Caco-2 (cell line): ENCODE results near the gene MYPOP. TPM values are rescaled to one million over a fixed set of nuclear protein-coding genes. Genes with fewer than 3 reads are reported as not detected.

Source experiments
- BruUV-seq: library from RNA; stranded (reverse); fragments of 400-500 nt; replicated peaks from 2 replicates; lab custom pipeline; 2021; lab: Mats Ljungman, UMichigan
- CTCF ChIA-PET: fragments of 300-600 bp; sonication (Branson Sonifier 250); formaldehyde crosslinking; loops from one replicate; lab custom pipeline; 2022; ENCODE audit warnings: antibody characterized with exemption; lab: Charles Lee
- POLR2A ChIA-PET: fragments of 300-600 bp; sonication (Branson Sonifier 250); formaldehyde crosslinking; loops from one replicate; lab custom pipeline; 2022; ENCODE audit warnings: antibody characterized with exemption; lab: Charles Lee
- DNase-seq, 2 experiments: peaks; one replicate each; pipeline versions ENCODE4 v3.0.0 to v3.0.0-alpha.2; 2020 to 2022
- H3K27me3 ChIP-seq: replicated peaks from 2 replicates; pipeline ENCODE4 v1.6.0; 2011; ENCODE audit warnings: low read length; ENCODE audit not compliant: control insufficient read depth, insufficient read depth
- H3K36me3 ChIP-seq: 2 replicates; pipeline ENCODE4 v1.5.1; 2011; ENCODE audit warnings: low read length; ENCODE audit not compliant: control insufficient read depth, insufficient read depth
- H3K4me1 ChIP-seq: fragments of 250-450 bp; sonication (Bioruptor Pico); 2 replicates; pipeline ENCODE4 v1.5.1; 2020; ENCODE audit warnings: mild to moderate bottlenecking
- H3K4me3 ChIP-seq: 2 replicates; pipeline ENCODE4 v1.5.1; 2011; ENCODE audit warnings: low read depth, mild to moderate bottlenecking, control low read depth, low read length
- H3K9me3 ChIP-seq: fragments of 250-450 bp; sonication (Bioruptor Pico); 2 replicates; pipeline ENCODE4 v1.5.1; 2020; ENCODE audit warnings: mild to moderate bottlenecking, moderate library complexity
- H3K27ac Mint-ChIP-seq: one replicate; pipeline ENCODE4 v1.8.0; 2022; ENCODE audit warnings: mixed read lengths; ENCODE audit not compliant: unreplicated experiment
- H3K27me3 Mint-ChIP-seq: one replicate; pipeline ENCODE4 v1.8.0; 2022; ENCODE audit warnings: mixed read lengths; ENCODE audit not compliant: insufficient read depth, unreplicated experiment
- H3K36me3 Mint-ChIP-seq: one replicate; pipeline ENCODE4 v1.8.0; 2022; ENCODE audit warnings: mild to moderate bottlenecking, mixed read lengths; ENCODE audit not compliant: insufficient read depth, unreplicated experiment
- H3K4me1 Mint-ChIP-seq: one replicate; pipeline ENCODE4 v1.8.0; 2022; ENCODE audit warnings: low read depth, mixed read lengths; ENCODE audit not compliant: unreplicated experiment
- H3K4me3 Mint-ChIP-seq: one replicate; pipeline ENCODE4 v1.8.0; 2022; ENCODE audit warnings: mild to moderate bottlenecking, moderate library complexity, mixed read lengths; ENCODE audit not compliant: unreplicated experiment
- H3K9me3 Mint-ChIP-seq: one replicate; pipeline ENCODE4 v1.8.0; 2022; ENCODE audit warnings: mixed read lengths; ENCODE audit not compliant: unreplicated experiment
- CTCF ChIP-seq, 2 experiments: fragments of 200-600 bp in 1 of 2; IDR thresholded peaks; 1 replicate in 1 of 2; 2 replicates in 1 of 2; pipeline versions ENCODE4 v1.5.1 to v1.8.0; 2011 to 2022; ENCODE audit warnings: antibody characterized with exemption in 1 of 2, control low read depth in 1 of 2, inconsistent platforms in 1 of 2, low read depth in 1 of 2, low read length in 1 of 2, mild to moderate bottlenecking in 1 of 2, moderate library complexity in 1 of 2; ENCODE audit not compliant: insufficient read depth in 1 of 2, severe bottlenecking in 1 of 2, unreplicated experiment in 1 of 2
- intact Hi-C: fragments of 100-400 bp; cut with micrococcal nuclease; formaldehyde crosslinking; loops from one replicate; pipeline ENCODE4 v1.10.0; 2022; ENCODE audit not compliant: unreplicated experiment
- total RNA-seq: library from RNA; stranded (reverse); gene quantifications from 2 replicates; pipeline ENCODE4 v1.2.3, GENCODE V29; 2022

The MYPOP gene
- total RNA-seq, 1 experiment from 2014 or later = 15.8 TPM

GRCh38 chr19:45863840-45864628 is 38.4 kb downstream of the MYPOP start, which contains the start of gene FOXA3:
Gene FOXA3 (plus strand): TSS chr19:45864326. CDS start chr19:45864457, 131 bp downstream.
- no peaks in the 10 kb centered on the region for H3K27me3 Mint-ChIP-seq
- no TSS peak for BruUV-seq
- peak; percentile 72 to 87 for DNase-seq
- H3K27ac Mint-ChIP-seq = peak within 1 kb of the TSS; percentile 95
- no peaks in the 10 kb centered on the region for H3K4me1 ChIP-seq
- no peaks in the 10 kb centered on the region for H3K9me3 ChIP-seq
- H3K36me3 Mint-ChIP-seq = peaks cover 55% of the 10 kb centered on the region
- intact Hi-C loops = loop anchor here (1.0 to 2.0 kb wide), 4 partner anchors 18 to 133 kb away; partner anchors contain the start of genes CCDC61 and FBXO46
- ChIA-PET CTCF (interaction anchor here (0.6 to 3.6 kb wide), 25 partner anchors 8 to 793 kb away, joined by 3 to 86 read pairs (median 5); partner anchors contain the start of genes CCDC61, DMWD, IRF2BP1 and MYPOP), POLR2A (interaction anchor here (0.5 to 2.9 kb wide), 17 partner anchors 10 to 1975 kb away, joined by 3 to 84 read pairs (median 4); partner anchors contain the start of genes CCDC61, DMPK, DMWD and IRF2BP1)
- peak within 1 kb of the TSS; percentile 60 for H3K4me3 ChIP-seq
- H3K4me3 Mint-ChIP-seq = peak within 1 kb of the TSS; percentile 98
- H3K9me3 Mint-ChIP-seq = no peaks in the 10 kb centered on the region
- peak; percentile 70 to 79 for TF ChIP-seq CTCF (IDR thresholded peaks at IDR 0.05; ENCODE audit: insufficient read depth in 1 of 2, low read depth in 1 of 2, low read length in 1 of 2, severe bottlenecking in 1 of 2, unreplicated experiment in 1 of 2)
- peaks cover 14% of the 10 kb centered on the region for H3K4me1 Mint-ChIP-seq
- H3K27me3 ChIP-seq = no peaks in the 10 kb centered on the region
- peaks cover 1% of the 10 kb centered on the region; the same call in 1 of the 2 replicates for H3K36me3 ChIP-seq

- ChIA-PET CTCF (interaction anchor here (0.6 to 3.6 kb wide), 17 partner anchors 9 to 793 kb away, joined by 3 to 86 read pairs (median 5); partner anchors contain the start of genes CCDC61, DMWD, IRF2BP1 and MYPOP), POLR2A (interaction anchor here (0.5 to 2.9 kb wide), 16 partner anchors 11 to 1975 kb away, joined by 3 to 84 read pairs (median 4); partner anchors contain the start of genes CCDC61, DMPK, DMWD and IRF2BP1)
- Histone ChIP-seq H3K4me3 (peak overlapping the region; percentile 60), H3K9me3 (no peaks in the 10 kb centered on the region), H3K4me1 (no peaks in the 10 kb centered on the region), H3K36me3 (peaks cover 1% of the 10 kb centered on the region; the same call in 1 of the 2 replicates), H3K27me3 (no peaks in the 10 kb centered on the region)
- BruUV-seq = no TSS peak
- H3K4me3 Mint-ChIP-seq = peak overlapping the region; percentile 98
- intact Hi-C loops = loop anchor here (1.0 to 2.0 kb wide), 4 partner anchors 19 to 133 kb away; partner anchors contain the start of genes CCDC61 and FBXO46
- peaks cover 14% of the 10 kb centered on the region for H3K4me1 Mint-ChIP-seq
- no peaks in the 10 kb centered on the region for H3K9me3 Mint-ChIP-seq
- H3K27ac Mint-ChIP-seq = peak overlapping the region; percentile 95
- H3K36me3 Mint-ChIP-seq = peaks cover 61% of the 10 kb centered on the region
- no peak for TF ChIP-seq CTCF (IDR thresholded peaks at IDR 0.05; ENCODE audit: insufficient read depth in 1 of 2, low read depth in 1 of 2, low read length in 1 of 2, severe bottlenecking in 1 of 2, unreplicated experiment in 1 of 2)
- no peak for DNase-seq
- no peaks in the 10 kb centered on the region for H3K27me3 Mint-ChIP-seq
Measured at GRCh38 chr19:45863335-45863839, 39.0 kb downstream of the MYPOP start.
